Measurements from ENCODE around the gene RNASE8. TPM values are rescaled to one million over a fixed set of nuclear protein-coding genes. Genes with fewer than 3 reads are reported as not detected.

RNASE8 gene
- total and polyA plus RNA-seq, 2 of the 8 experiments (the other 6 are each of a cell fraction or from before 2014, with no cell fraction given) = not detected

- H3K23me2 ChIP-seq (ENCODE audit: low read depth, low read length) = peaks cover 17% of the 10 kb centered on the region
- peak within 1 kb of the TSS; percentile 64 to 92 (median 70) for H3K4me3 ChIP-seq (ENCODE audit: extremely low read depth in 1 of 4, insufficient read depth in 2 of 4, low read depth in 3 of 4, low read length in 4 of 4)
- H3K4me2 ChIP-seq (ENCODE audit: insufficient read depth in 1 of 2, low read depth in 2 of 2, low read length in 2 of 2) = peak within 1 kb of the TSS; percentile 93 to 94
- no peak within 1 kb of the TSS for H2AK5ac ChIP-seq (ENCODE audit: low read depth, low read length)
- peak within 1 kb of the TSS; percentile 46 for H3K56ac ChIP-seq (replicated peaks; ENCODE audit: insufficient read length, low read depth, low read length)
- CTCF ChIA-PET (ENCODE audit: partially characterized antibody) = interaction anchor here (0.6 to 16.1 kb wide), 7 partner anchors 9 to 575 kb away, joined by 3 to 371 read pairs (median 5); partner anchors contain the start of genes ARHGEF40 and RNASE7
- H3K79me1 ChIP-seq (ENCODE audit: low read depth, low read length) = no peaks in the 10 kb centered on the region
- H2BK12ac ChIP-seq (ENCODE audit: low read depth, low read length) = peak within 1 kb of the TSS; percentile 98
- H3K27ac ChIP-seq (ENCODE audit: low read depth, low read length) = peak within 1 kb of the TSS; percentile 71; the same call in 1 of the 2 replicates
- peak within 1 kb of the TSS; percentile 91 for H4K8ac ChIP-seq (ENCODE audit: extremely low read depth, insufficient read depth, low read length)
- H3K36me3 ChIP-seq (ENCODE audit: control insufficient read depth in 2 of 4, insufficient read depth in 4 of 4, low read length in 3 of 4) = peaks cover 0 to 5% (median 0%) of the 10 kb centered on the region in 4 experiments; a peak in 1 of 8 replicates
- H3K9ac ChIP-seq (replicated peaks in 1 of 4; ENCODE audit: extremely low read depth in 1 of 4, low read depth in 3 of 4, low read length in 3 of 4) = peak within 1 kb of the TSS in 3 of 4 experiments; percentile 38 to 71 (median 50); a peak in 4 of 7 replicates
- peak within 1 kb of the TSS; percentile 94 for H4K5ac ChIP-seq (ENCODE audit: insufficient read length, low read depth, low read length)
- H4K20me1 ChIP-seq (replicated peaks in 1 of 2; ENCODE audit: control insufficient read depth in 1 of 2, insufficient read depth in 2 of 2, low read length in 2 of 2) = no peaks in the 10 kb centered on the region
- H4K91ac ChIP-seq (replicated peaks; ENCODE audit: insufficient read length, low read length) = peak within 1 kb of the TSS; percentile 75
- H3K9me3 ChIP-seq (ENCODE audit: insufficient read depth in 2 of 2, low read depth in 1 of 2, low read length in 1 of 2) = no peaks in the 10 kb centered on the region
- H2BK5ac ChIP-seq (ENCODE audit: low read depth, low read length) = peak within 1 kb of the TSS; percentile 93
- no peak for FAIRE-seq
- peak within 1 kb of the TSS; percentile 61; the same call in 1 of the 2 replicates for H2BK20ac ChIP-seq (ENCODE audit: low read length)
- no peaks in the 10 kb centered on the region for H3K79me2 ChIP-seq (ENCODE audit: control insufficient read depth in 1 of 2, insufficient read depth in 2 of 2, low read length in 2 of 2)
- H3K18ac ChIP-seq (ENCODE audit: extremely low read depth, low read length) = peak within 1 kb of the TSS; percentile 95
- H2BK15ac ChIP-seq (ENCODE audit: low read length) = peak within 1 kb of the TSS; percentile 98; the same call in 1 of the 2 replicates
- H2BK120ac ChIP-seq (replicated peaks; ENCODE audit: low read depth, low read length) = no peak within 1 kb of the TSS
- H3K27me3 ChIP-seq (replicated peaks in 1 of 4; ENCODE audit: control insufficient read depth in 3 of 4, extremely low read depth in 1 of 4, insufficient read depth in 3 of 4, low read length in 3 of 4) = peaks cover 2 to 25% (median 22%) of the 10 kb centered on the region in 4 experiments; a peak in 6 of 7 replicates
- no peak within 1 kb of the TSS; the same call in 1 of the 2 replicates for H2AFZ ChIP-seq (ENCODE audit: low read length)
- H3K4ac ChIP-seq (replicated peaks; ENCODE audit: insufficient read length, low read depth, low read length) = no peak within 1 kb of the TSS
- peaks cover 4 to 22% (median 14%) of the 10 kb centered on the region in 4 experiments; a peak in 6 of 7 replicates for H3K4me1 ChIP-seq (replicated peaks in 1 of 4; ENCODE audit: control insufficient read depth in 3 of 4, insufficient read depth in 4 of 4, low read length in 3 of 4)
- DNase-seq (ENCODE audit: low read depth in 1 of 2, low spot score in 2 of 2) = peak in 1 of 2 experiments; percentile 91
- POLR2A ChIA-PET (ENCODE audit: partially characterized antibody) = interaction anchor here (0.6 to 3.4 kb wide), 9 partner anchors 8 to 78 kb away, joined by 3 to 19 read pairs (median 4); partner anchors contain the start of gene ARHGEF40
- no peak within 1 kb of the TSS for H3K23ac ChIP-seq (ENCODE audit: insufficient read length)
- no peak within 1 kb of the TSS for H3K14ac ChIP-seq (ENCODE audit: insufficient read length)
- WGBS, 2 experiments (ENCODE audit: extremely low coverage in 1 of 2, insufficient coverage in 1 of 2, insufficient read length in 1 of 2, insufficient replicate concordance in 2 of 2, low coverage in 1 of 2, low lambda C conversion rate in 2 of 2, missing lambda C conversion rate in 1 of 2) = 1% methylated on average over 33 of the region's 72 CpGs; no CpG with 5 or more reads in 1 of the 2 experiments
- TF ChIP-seq ZNF274 (IDR thresholded peaks at IDR 0.05; ENCODE audit: borderline replicate concordance, extremely low read depth, low read length) (no peak), SUZ12 (IDR thresholded peaks at IDR 0.05; ENCODE audit: low read length) (0 out of 2 replicates have a peak, but pooled peaks have one; percentile 13), HDAC2 (IDR thresholded peaks at IDR 0.05; ENCODE audit: borderline replicate concordance in 1 of 2, low read depth in 2 of 2, low read length in 2 of 2) (0 out of 4 replicates have a peak, but pooled peaks of 1 of the 2 experiments have one; percentile 3), CEBPB (IDR thresholded peaks at IDR 0.05; ENCODE audit: low read depth, low read length) (no peak), EZH2 (IDR thresholded peaks at IDR 0.05; ENCODE audit: low read depth, low read length, severe bottlenecking) (peak; percentile 35), SAP30 (IDR thresholded peaks at IDR 0.05; ENCODE audit: insufficient read depth, insufficient replicate concordance, low read length) (peak; percentile 15), E2F6 (IDR thresholded peaks at IDR 0.05) (no peak), SIN3A (conservative IDR thresholded peaks at IDR 0.05 in 1 of 2, IDR thresholded peaks at IDR 0.05 in 1 of 2; ENCODE audit: low read depth in 1 of 2, low read length in 2 of 2) (peak in 1 of 2 experiments; percentile 32; a peak in 1 of 4 replicates)
Observed at GRCh38 chr14:21024585-21025370, 32.8 kb upstream of the RNASE8 start, which contains the start of gene NDRG2. NDRG2 (minus strand) TSS chr14:21025061; CDS start chr14:21023315, 1,746 bp downstream.
